Measurements from ENCODE around the gene AMOTL2. TPM values are rescaled to one million over a fixed set of nuclear protein-coding genes. Genes with fewer than 3 reads are reported as not detected.
A peak's percentile ranks its signal among the peaks of the same experiment; 100 is the strongest.

Gene AMOTL2
- total RNA-seq, 2 donors from 2014 or later, result 65.1 to 71.5 TPM

DNA sequence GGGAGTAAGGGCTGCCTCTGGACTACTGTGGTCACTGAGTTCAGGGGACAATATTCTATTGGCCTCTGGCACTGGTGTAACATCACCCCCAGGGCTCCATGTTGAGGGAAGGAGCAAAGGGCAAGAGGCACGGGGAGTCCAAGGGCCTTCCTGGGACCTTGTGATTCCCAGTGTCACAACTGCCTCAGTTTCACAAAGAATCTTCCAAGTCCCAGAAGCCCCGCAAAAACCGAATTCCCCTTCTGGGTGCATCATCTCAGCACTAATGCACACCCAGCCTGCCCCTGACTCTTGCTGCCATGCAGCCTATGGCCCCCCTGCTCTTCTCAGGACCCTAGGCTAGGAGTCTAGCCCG, 5.5 kb downstream of the AMOTL2 start:
- Histone ChIP-seq H3K27me3 (no peaks in the 10 kb centered on the region), H3K27ac (peak overlapping the region in 3 of 4 donors; percentile 98 to 99 (median 98)), H3K9me3 (no peaks in the 10 kb centered on the region), H3K4me3 (no peak overlapping the region), H3K4me1 (peaks cover 87% of the 10 kb centered on the region), H3K36me3 (replicated peaks in 1 of 2; ENCODE audit: insufficient read depth in 1 of 2, low read depth in 2 of 2) (peaks cover 4 to 12% of the 10 kb centered on the region in 2 donors)
- TF ChIP-seq, protein P1, sequence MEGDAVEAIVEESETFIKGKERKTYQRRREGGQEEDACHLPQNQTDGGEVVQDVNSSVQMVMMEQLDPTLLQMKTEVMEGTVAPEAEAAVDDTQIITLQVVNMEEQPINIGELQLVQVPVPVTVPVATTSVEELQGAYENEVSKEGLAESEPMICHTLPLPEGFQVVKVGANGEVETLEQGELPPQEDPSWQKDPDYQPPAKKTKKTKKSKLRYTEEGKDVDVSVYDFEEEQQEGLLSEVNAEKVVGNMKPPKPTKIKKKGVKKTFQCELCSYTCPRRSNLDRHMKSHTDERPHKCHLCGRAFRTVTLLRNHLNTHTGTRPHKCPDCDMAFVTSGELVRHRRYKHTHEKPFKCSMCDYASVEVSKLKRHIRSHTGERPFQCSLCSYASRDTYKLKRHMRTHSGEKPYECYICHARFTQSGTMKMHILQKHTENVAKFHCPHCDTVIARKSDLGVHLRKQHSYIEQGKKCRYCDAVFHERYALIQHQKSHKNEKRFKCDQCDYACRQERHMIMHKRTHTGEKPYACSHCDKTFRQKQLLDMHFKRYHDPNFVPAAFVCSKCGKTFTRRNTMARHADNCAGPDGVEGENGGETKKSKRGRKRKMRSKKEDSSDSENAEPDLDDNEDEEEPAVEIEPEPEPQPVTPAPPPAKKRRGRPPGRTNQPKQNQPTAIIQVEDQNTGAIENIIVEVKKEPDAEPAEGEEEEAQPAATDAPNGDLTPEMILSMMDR (IDR thresholded peaks at IDR 0.05), result no peak
- no peak for TF ChIP-seq POLR2A (IDR thresholded peaks at IDR 0.05)
- 84 to 89% methylated on average over 4 of the region's 4 CpGs for WGBS, 2 donors
- intact Hi-C loops (cut with DNase I), result loop anchor here (5.0 kb wide), 1 partner anchor 51 kb away; no protein-coding TSS in a partner anchor
- ATAC-seq (no peak), DNase-seq (no peak)

- H3K9me3 ChIP-seq, result no peaks in the 10 kb centered on the region
- H3K27me3 ChIP-seq, result no peaks in the 10 kb centered on the region
- TF ChIP-seq POLR2A (IDR thresholded peaks at IDR 0.05), result no peak
- TF ChIP-seq, protein P1 (IDR thresholded peaks at IDR 0.05), result no peak
- H3K4me3 ChIP-seq, result no peak overlapping the region
- H3K36me3 ChIP-seq (replicated peaks in 1 of 2; ENCODE audit: insufficient read depth in 1 of 2, low read depth in 2 of 2), result peaks cover 4 to 12% of the 10 kb centered on the region in 2 donors
- ATAC-seq (no peak), DNase-seq (peak in 1 of 4 donors; percentile 9)
- intact Hi-C loops (cut with DNase I), result loop anchor here (5.0 kb wide), 1 partner anchor 51 kb away; no protein-coding TSS in a partner anchor
- peak overlapping the region in 3 of 4 donors; percentile 98 to 99 (median 98) for H3K27ac ChIP-seq
- H3K4me1 ChIP-seq, result peaks cover 88% of the 10 kb centered on the region
- WGBS, 2 donors, result 87 to 92% methylated on average over 8 of the region's 8 CpGs
Measured at GRCh38 chr3:134367869-134368750, 6.1 kb downstream of the AMOTL2 start.

GRCh38 chr3:134366928-134367811, 7.1 kb downstream of the AMOTL2 start:
- intact Hi-C loops (cut with DNase I), result loop anchor here (5.0 kb wide), 1 partner anchor 50 kb away; no protein-coding TSS in a partner anchor
- H3K4me3 ChIP-seq, result no peak overlapping the region

DNA sequence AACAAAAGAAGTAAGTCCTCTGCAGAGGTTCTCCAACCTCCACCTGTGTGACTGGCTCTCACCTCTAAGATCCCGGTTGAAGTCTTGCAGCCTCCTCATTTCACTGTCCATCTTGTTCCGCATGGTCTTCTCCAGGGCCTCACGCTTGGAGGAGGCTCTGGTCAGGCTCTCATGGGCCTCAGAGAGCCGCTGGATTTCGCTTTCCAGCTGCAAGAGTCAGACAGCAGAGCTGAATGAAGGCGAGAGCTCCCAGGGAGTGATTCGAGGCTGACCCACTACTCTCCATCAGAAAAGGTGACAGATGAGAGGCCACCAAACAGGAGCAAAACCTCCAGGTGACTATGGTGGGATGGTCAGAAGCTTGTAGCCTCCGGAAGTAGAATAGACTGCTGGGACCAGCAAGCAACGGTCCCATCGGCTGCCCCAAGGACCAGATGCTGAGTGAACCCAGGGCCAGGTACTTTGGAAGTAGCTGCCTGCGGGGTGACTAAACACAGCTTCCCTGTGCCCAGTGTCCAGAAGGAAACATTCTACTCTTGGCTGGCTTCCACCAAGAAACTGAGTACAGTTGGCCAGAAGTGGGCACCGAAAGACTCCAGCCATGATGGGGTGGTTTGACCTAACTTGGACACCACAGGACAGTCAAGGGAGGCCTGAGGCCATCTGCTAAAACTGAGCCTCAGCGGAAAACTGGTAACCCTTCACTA, 7.9 kb downstream of the AMOTL2 start:
- H3K36me3 ChIP-seq (replicated peaks in 1 of 2; ENCODE audit: insufficient read depth in 1 of 2, low read depth in 2 of 2), result peaks cover 7 to 18% of the 10 kb centered on the region in 2 donors
- H3K4me3 ChIP-seq, result no peak overlapping the region
- H3K27me3 ChIP-seq, result no peaks in the 10 kb centered on the region
- ATAC-seq (no peak), DNase-seq (no peak)
- 84 to 86% methylated on average over 10 to 13 of the region's 13 CpGs for WGBS, 2 donors
- TF ChIP-seq POLR2A (IDR thresholded peaks at IDR 0.05), result no peak
- TF ChIP-seq, protein P1 (IDR thresholded peaks at IDR 0.05), result no peak
- no peaks in the 10 kb centered on the region for H3K9me3 ChIP-seq
- peak overlapping the region in 3 of 4 donors; percentile 98 to 99 (median 98) for H3K27ac ChIP-seq
- H3K4me1 ChIP-seq, result peaks cover 97% of the 10 kb centered on the region
- intact Hi-C loops (cut with DNase I), result loop anchor here (5.0 kb wide), 1 partner anchor 49 kb away; no protein-coding TSS in a partner anchor

More at GRCh38 chr3:134366928-134367811, 7.1 kb downstream of the AMOTL2 start:
- Histone ChIP-seq H3K27me3 (no peaks in the 10 kb centered on the region), H3K27ac (peak overlapping the region in 3 of 4 donors; percentile 98 to 99 (median 98)), H3K4me1 (peaks cover 95% of the 10 kb centered on the region), H3K36me3 (replicated peaks in 1 of 2; ENCODE audit: insufficient read depth in 1 of 2, low read depth in 2 of 2) (peaks cover 4 to 12% of the 10 kb centered on the region in 2 donors), H3K9me3 (no peaks in the 10 kb centered on the region)
- no peak for TF ChIP-seq POLR2A (IDR thresholded peaks at IDR 0.05)
- TF ChIP-seq, protein P1 (IDR thresholded peaks at IDR 0.05), result no peak
- ATAC-seq, result peak; percentile 10
- WGBS, 2 donors, result 58 to 62% methylated on average over 12 to 15 of the region's 15 CpGs
- DNase-seq, result peak in 2 of 4 donors; percentile 49 to 52
